Mucosa of rectum (tissue), 2 donors: Measurements from ENCODE around the gene ABAT.
A peak's percentile ranks its signal among the peaks of the same experiment; 100 is the strongest.

Source experiments
- H3K27ac ChIP-seq, 2 donors: one replicate each; pipeline ENCODE4 v1.7.0; 2013; ENCODE audit warnings: inconsistent platforms in 2 of 2, low read depth in 2 of 2, low read length in 2 of 2
- H3K27me3 ChIP-seq, 2 donors: one replicate each; pipeline ENCODE4 v1.7.0; 2013; ENCODE audit warnings: low read length in 2 of 2; ENCODE audit not compliant: control insufficient read depth in 2 of 2, insufficient read depth in 2 of 2
- H3K36me3 ChIP-seq, 2 donors: one replicate each; pipeline ENCODE4 v1.7.0; 2013; ENCODE audit warnings: low read length in 2 of 2; ENCODE audit not compliant: control insufficient read depth in 2 of 2, insufficient read depth in 2 of 2
- H3K4me1 ChIP-seq, 2 donors: one replicate each; pipeline ENCODE4 v1.7.0; 2013; ENCODE audit warnings: low read length in 2 of 2, mild to moderate bottlenecking in 1 of 2; ENCODE audit not compliant: control insufficient read depth in 2 of 2, insufficient read depth in 2 of 2
- H3K4me3 ChIP-seq, 2 donors: one replicate each; pipeline ENCODE4 v1.7.0; 2013; ENCODE audit warnings: low read length in 2 of 2
- H3K9ac ChIP-seq, 2 donors: one replicate each; pipeline ENCODE4 v1.7.0; 2013; ENCODE audit warnings: low read length in 2 of 2, low read depth in 1 of 2, mild to moderate bottlenecking in 1 of 2
- H3K9me3 ChIP-seq, 2 donors: one replicate each; pipeline ENCODE4 v1.7.0; 2013; ENCODE audit warnings: low read length in 2 of 2; ENCODE audit not compliant: control insufficient read depth in 2 of 2
- donor health status: healthy.
- donor health status: Normal muscosa, but diverticular disease.

Gene ABAT

GRCh38 chr16:8634991-8635736 is 39.3 kb upstream of the ABAT start:
- Histone ChIP-seq H3K36me3 (peaks cover 60 to 74% of the 10 kb centered on the region in 2 donors), H3K27ac (no peak overlapping the region), H3K9me3 (no peaks in the 10 kb centered on the region), H3K9ac (no peak overlapping the region), H3K4me3 (no peak overlapping the region), H3K27me3 (no peaks in the 10 kb centered on the region), H3K4me1 (no peaks in the 10 kb centered on the region)

GRCh38 chr16:8639694-8640093 is 34.7 kb upstream of the ABAT start:
- H3K9me3 ChIP-seq: no peaks in the 10 kb centered on the region
- no peaks in the 10 kb centered on the region for H3K27me3 ChIP-seq
- peaks cover 64 to 81% of the 10 kb centered on the region in 2 donors for H3K36me3 ChIP-seq
- no peak overlapping the region for H3K9ac ChIP-seq
- no peaks in the 10 kb centered on the region for H3K4me1 ChIP-seq
- H3K4me3 ChIP-seq: no peak overlapping the region
- no peak overlapping the region for H3K27ac ChIP-seq

GRCh38 chr16:8641671-8642070 is 32.7 kb upstream of the ABAT start:
- no peaks in the 10 kb centered on the region for H3K9me3 ChIP-seq
- H3K27me3 ChIP-seq: no peaks in the 10 kb centered on the region
- H3K36me3 ChIP-seq: peaks cover 63 to 82% of the 10 kb centered on the region in 2 donors
- no peak overlapping the region for H3K4me3 ChIP-seq
- H3K27ac ChIP-seq: no peak overlapping the region
- no peaks in the 10 kb centered on the region for H3K4me1 ChIP-seq
- no peak overlapping the region for H3K9ac ChIP-seq

GRCh38 chr16:8642146-8642545 is 32.3 kb upstream of the ABAT start:
- no peak overlapping the region for H3K27ac ChIP-seq
- H3K4me3 ChIP-seq: no peak overlapping the region
- no peak overlapping the region for H3K9ac ChIP-seq

GRCh38 chr16:8644211-8645140 is 29.9 kb upstream of the ABAT start:
- no peaks in the 10 kb centered on the region for H3K4me1 ChIP-seq
- H3K27ac ChIP-seq: peak overlapping the region in 1 of 2 donors; percentile 40
- peaks cover 61 to 71% of the 10 kb centered on the region in 2 donors for H3K36me3 ChIP-seq
- H3K4me3 ChIP-seq: no peak overlapping the region
- no peaks in the 10 kb centered on the region for H3K27me3 ChIP-seq
- H3K9ac ChIP-seq: no peak overlapping the region
- H3K9me3 ChIP-seq: no peaks in the 10 kb centered on the region

More at GRCh38 chr16:8642146-8642545, 32.3 kb upstream of the ABAT start:
- peaks cover 63 to 82% of the 10 kb centered on the region in 2 donors for H3K36me3 ChIP-seq
- H3K9me3 ChIP-seq: no peaks in the 10 kb centered on the region
- H3K4me1 ChIP-seq: no peaks in the 10 kb centered on the region
- no peaks in the 10 kb centered on the region for H3K27me3 ChIP-seq

- Histone ChIP-seq H3K4me1 (no peaks in the 10 kb centered on the region), H3K27me3 (no peaks in the 10 kb centered on the region), H3K9ac (no peak overlapping the region), H3K36me3 (peaks cover 54 to 65% of the 10 kb centered on the region in 2 donors), H3K9me3 (no peaks in the 10 kb centered on the region), H3K27ac (no peak overlapping the region), H3K4me3 (no peak overlapping the region)
Observed at GRCh38 chr16:8645141-8645521, 29.3 kb upstream of the ABAT start.

- H3K4me3 ChIP-seq: no peak overlapping the region
- H3K4me1 ChIP-seq: no peaks in the 10 kb centered on the region
- no peaks in the 10 kb centered on the region for H3K27me3 ChIP-seq
- H3K9ac ChIP-seq: no peak overlapping the region
- H3K36me3 ChIP-seq: peaks cover 53 to 64% of the 10 kb centered on the region in 2 donors
- H3K9me3 ChIP-seq: no peaks in the 10 kb centered on the region
- no peak overlapping the region for H3K27ac ChIP-seq
Observed at GRCh38 chr16:8645831-8646230, 28.6 kb upstream of the ABAT start.

- H3K27me3 ChIP-seq: no peaks in the 10 kb centered on the region
- H3K27ac ChIP-seq: no peak overlapping the region
- peaks cover 48 to 58% of the 10 kb centered on the region in 2 donors for H3K36me3 ChIP-seq
- no peaks in the 10 kb centered on the region for H3K4me1 ChIP-seq
- H3K9ac ChIP-seq: no peak overlapping the region
- H3K4me3 ChIP-seq: no peak overlapping the region
- H3K9me3 ChIP-seq: no peaks in the 10 kb centered on the region
Observed at GRCh38 chr16:8646326-8647053, 27.9 kb upstream of the ABAT start.

GRCh38 chr16:8647721-8648318 is 26.6 kb upstream of the ABAT start:
- H3K27me3 ChIP-seq: no peaks in the 10 kb centered on the region
- no peak overlapping the region for H3K9ac ChIP-seq
- H3K4me3 ChIP-seq: no peak overlapping the region
- H3K9me3 ChIP-seq: no peaks in the 10 kb centered on the region
- H3K27ac ChIP-seq: no peak overlapping the region
- H3K4me1 ChIP-seq: no peaks in the 10 kb centered on the region
- peaks cover 35 to 47% of the 10 kb centered on the region in 2 donors for H3K36me3 ChIP-seq
